Hepatocyte (in vitro differentiated cells): ENCODE measurements around the gene METAP1D.

Source experiments
- EZH2 ChIP-seq: fragments of 200-600 bp; sonication (generic); IDR thresholded peaks from 2 replicates; pipeline ENCODE4 v1.6.1; 2016; ENCODE audit warnings: antibody characterized with exemption, mild to moderate bottlenecking, borderline replicate concordance
- EZH2phosphoT487 ChIP-seq: fragments of 200-600 bp; sonication (generic); IDR thresholded peaks from one replicate; pipeline ENCODE4 v1.6.1; 2018; ENCODE audit warnings: antibody characterized with exemption, mild to moderate bottlenecking, low read depth, moderate library complexity; ENCODE audit not compliant: unreplicated experiment, severe bottlenecking
- TF ChIP-seq, protein P1 (sequence below): fragments of 200-600 bp; sonication (generic); IDR thresholded peaks from 2 replicates; pipeline ENCODE4 v1.5.1; 2016; ENCODE audit warnings: antibody characterized with exemption, mild to moderate bottlenecking; ENCODE audit not compliant: poor library complexity

DNA sequence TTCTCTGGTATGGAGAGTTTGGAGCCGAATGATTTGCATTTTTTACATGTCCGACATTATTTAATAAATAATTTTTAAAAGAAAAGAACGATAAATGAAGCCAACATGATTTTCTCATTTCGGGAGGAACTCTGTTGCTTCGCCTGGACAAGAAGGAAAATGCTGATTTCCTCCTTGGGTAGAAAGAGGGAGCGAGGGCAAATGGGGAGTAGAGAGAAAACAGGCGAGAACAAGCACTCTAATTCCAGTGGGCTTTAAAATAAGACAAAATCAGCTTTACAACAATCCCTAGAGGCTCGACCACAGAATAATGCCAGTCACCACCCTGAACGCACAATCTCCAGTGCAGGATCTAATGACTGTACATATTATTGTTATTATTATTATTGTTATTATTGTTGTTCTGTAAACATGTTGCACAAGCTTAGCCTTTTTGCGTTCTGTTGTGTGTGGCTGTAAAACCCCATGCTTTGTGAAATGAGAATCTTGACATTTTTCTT, 89.3 kb downstream of the METAP1D start:
- TF ChIP-seq, protein P1, sequence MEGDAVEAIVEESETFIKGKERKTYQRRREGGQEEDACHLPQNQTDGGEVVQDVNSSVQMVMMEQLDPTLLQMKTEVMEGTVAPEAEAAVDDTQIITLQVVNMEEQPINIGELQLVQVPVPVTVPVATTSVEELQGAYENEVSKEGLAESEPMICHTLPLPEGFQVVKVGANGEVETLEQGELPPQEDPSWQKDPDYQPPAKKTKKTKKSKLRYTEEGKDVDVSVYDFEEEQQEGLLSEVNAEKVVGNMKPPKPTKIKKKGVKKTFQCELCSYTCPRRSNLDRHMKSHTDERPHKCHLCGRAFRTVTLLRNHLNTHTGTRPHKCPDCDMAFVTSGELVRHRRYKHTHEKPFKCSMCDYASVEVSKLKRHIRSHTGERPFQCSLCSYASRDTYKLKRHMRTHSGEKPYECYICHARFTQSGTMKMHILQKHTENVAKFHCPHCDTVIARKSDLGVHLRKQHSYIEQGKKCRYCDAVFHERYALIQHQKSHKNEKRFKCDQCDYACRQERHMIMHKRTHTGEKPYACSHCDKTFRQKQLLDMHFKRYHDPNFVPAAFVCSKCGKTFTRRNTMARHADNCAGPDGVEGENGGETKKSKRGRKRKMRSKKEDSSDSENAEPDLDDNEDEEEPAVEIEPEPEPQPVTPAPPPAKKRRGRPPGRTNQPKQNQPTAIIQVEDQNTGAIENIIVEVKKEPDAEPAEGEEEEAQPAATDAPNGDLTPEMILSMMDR = no peak
- TF ChIP-seq EZH2phosphoT487 (peak; percentile 39), EZH2 (no peak)
